ENCODE results near the gene SPP2. TPM values are rescaled to one million over a fixed set of nuclear protein-coding genes. Genes with fewer than 3 reads are reported as not detected.

Gene SPP2
- polyA plus RNA-seq, 1 donor from 2014 or later: not detected

Other genes with a start within 250 kb of the SPP2 start
- gene HJURP, start 196.2 kb upstream of the SPP2 start, polyA plus RNA-seq: not detected
- not detected for gene TRPM8, start 133.3 kb upstream of the SPP2 start, polyA plus RNA-seq